Neutrophil (primary cell): ENCODE measurements around the gene SCYGR4.

Source experiments
- H3K27ac ChIP-seq: fragments of 200-600 bp; sonication (generic); 2 replicates; pipeline ENCODE4 v1.5.1; 2016; ENCODE audit warnings: mild to moderate bottlenecking, moderate library complexity
- H3K27me3 ChIP-seq: fragments of 200-600 bp; sonication (generic); 2 replicates; pipeline ENCODE4 v1.6.0; 2016; ENCODE audit warnings: mild to moderate bottlenecking
- H3K36me3 ChIP-seq: fragments of 200-600 bp; sonication (generic); 2 replicates; pipeline ENCODE4 v1.5.1; 2017
- H3K4me1 ChIP-seq, 2 experiments: fragments of 200-600 bp in 1 of 2; sonication (generic) in 1 of 2; 1 replicate in 1 of 2; 2 replicates in 1 of 2; pipeline versions ENCODE4 v1.5.1 to v1.6.1; 2013 to 2016; ENCODE audit warnings: low read depth in 1 of 2, low read length in 1 of 2, mild to moderate bottlenecking in 1 of 2, moderate library complexity in 1 of 2; ENCODE audit not compliant: control insufficient read depth in 1 of 2, insufficient read depth in 1 of 2
- H3K4me3 ChIP-seq, 2 experiments: fragments of 200-600 bp in 1 of 2; sonication (generic) in 1 of 2; 1 replicate in 1 of 2; 2 replicates in 1 of 2; pipeline ENCODE4 v1.5.1; 2013 to 2016; ENCODE audit warnings: low read depth in 1 of 2, low read length in 1 of 2, mild to moderate bottlenecking in 1 of 2, moderate library complexity in 1 of 2
- H3K9me3 ChIP-seq: fragments of 200-600 bp; sonication (generic); 2 replicates; pipeline ENCODE4 v1.5.1; 2016
- TF ChIP-seq, protein P1 (sequence below): fragments of 200-600 bp; sonication (generic); IDR thresholded peaks from 2 replicates; pipeline ENCODE4 v1.5.1; 2016; ENCODE audit warnings: antibody characterized with exemption

The SCYGR4 gene

GRCh38 chr2:227614246-227614645 lies 3.1 kb upstream of the SCYGR4 start:
- Histone ChIP-seq H3K27ac (no peak overlapping the region), H3K9me3 (no peaks in the 10 kb centered on the region), H3K4me1 (no peaks in the 10 kb centered on the region), H3K36me3 (no peaks in the 10 kb centered on the region), H3K27me3 (peaks cover 47% of the 10 kb centered on the region), H3K4me3 (no peak overlapping the region)
- TF ChIP-seq, protein P1, sequence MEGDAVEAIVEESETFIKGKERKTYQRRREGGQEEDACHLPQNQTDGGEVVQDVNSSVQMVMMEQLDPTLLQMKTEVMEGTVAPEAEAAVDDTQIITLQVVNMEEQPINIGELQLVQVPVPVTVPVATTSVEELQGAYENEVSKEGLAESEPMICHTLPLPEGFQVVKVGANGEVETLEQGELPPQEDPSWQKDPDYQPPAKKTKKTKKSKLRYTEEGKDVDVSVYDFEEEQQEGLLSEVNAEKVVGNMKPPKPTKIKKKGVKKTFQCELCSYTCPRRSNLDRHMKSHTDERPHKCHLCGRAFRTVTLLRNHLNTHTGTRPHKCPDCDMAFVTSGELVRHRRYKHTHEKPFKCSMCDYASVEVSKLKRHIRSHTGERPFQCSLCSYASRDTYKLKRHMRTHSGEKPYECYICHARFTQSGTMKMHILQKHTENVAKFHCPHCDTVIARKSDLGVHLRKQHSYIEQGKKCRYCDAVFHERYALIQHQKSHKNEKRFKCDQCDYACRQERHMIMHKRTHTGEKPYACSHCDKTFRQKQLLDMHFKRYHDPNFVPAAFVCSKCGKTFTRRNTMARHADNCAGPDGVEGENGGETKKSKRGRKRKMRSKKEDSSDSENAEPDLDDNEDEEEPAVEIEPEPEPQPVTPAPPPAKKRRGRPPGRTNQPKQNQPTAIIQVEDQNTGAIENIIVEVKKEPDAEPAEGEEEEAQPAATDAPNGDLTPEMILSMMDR = no peak

GRCh38 chr2:227614740-227615139 lies 2.6 kb upstream of the SCYGR4 start, which contains the start of gene SCYGR3:
TSS of gene SCYGR3 (minus strand) at chr2:227614840. CDS start at chr2:227614840, 0 bp downstream.
- TF ChIP-seq, protein P1 = no peak
- H3K9me3 ChIP-seq = no peaks in the 10 kb centered on the region
- no peak within 1 kb of the TSS for H3K4me3 ChIP-seq
- H3K36me3 ChIP-seq = no peaks in the 10 kb centered on the region
- peaks cover 42% of the 10 kb centered on the region for H3K27me3 ChIP-seq
- no peaks in the 10 kb centered on the region for H3K4me1 ChIP-seq
- no peak within 1 kb of the TSS for H3K27ac ChIP-seq

DNA sequence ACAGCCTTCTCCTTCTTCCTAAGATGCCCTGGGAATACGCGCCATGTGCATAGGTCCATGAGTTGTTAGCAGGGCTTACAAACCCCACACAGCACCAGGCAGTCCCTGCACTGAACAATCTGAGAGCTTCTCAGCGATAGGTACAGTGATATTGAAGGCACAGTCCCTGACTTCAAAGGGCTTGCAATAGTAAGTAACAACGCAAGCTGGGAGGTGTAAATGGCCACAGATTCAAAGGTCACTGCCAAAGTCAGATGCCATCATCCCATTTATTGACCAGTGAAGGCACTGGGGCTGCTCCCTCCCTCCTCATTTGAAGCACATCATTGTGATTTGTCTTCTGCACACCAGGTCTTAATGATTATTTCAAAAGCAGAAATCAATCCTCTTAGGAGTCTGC lies 2.1 kb upstream of the SCYGR4 start:
- Histone ChIP-seq H3K4me1 (no peaks in the 10 kb centered on the region), H3K36me3 (no peaks in the 10 kb centered on the region), H3K4me3 (no peak overlapping the region), H3K27ac (no peak overlapping the region), H3K9me3 (no peaks in the 10 kb centered on the region), H3K27me3 (peaks cover 39% of the 10 kb centered on the region)
- TF ChIP-seq, protein P1 = no peak

DNA sequence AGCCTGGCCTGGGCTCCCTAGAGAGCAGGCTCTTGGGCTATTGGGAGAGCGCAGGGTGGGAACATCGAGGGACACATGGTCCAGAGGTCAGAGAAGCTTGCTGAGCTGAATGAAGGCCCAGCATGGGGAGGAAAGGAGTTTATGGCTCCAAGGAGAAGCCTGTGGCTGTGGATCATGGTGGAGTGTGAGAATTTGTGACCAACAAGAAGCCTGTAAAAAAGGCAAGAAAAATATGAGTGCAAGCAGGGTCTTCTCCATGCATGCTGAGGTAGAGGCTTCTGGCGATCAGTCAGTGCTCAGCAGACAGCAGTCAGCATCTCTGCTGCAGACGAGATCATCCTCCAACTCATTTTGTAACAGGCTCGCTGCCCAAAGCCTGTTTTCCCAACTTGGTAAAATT lies 1.4 kb upstream of the SCYGR4 start:
- Histone ChIP-seq H3K27ac (no peak overlapping the region), H3K4me1 (no peaks in the 10 kb centered on the region), H3K27me3 (peaks cover 31% of the 10 kb centered on the region), H3K9me3 (no peaks in the 10 kb centered on the region), H3K4me3 (no peak overlapping the region), H3K36me3 (no peaks in the 10 kb centered on the region)
- TF ChIP-seq, protein P1 = no peak

DNA sequence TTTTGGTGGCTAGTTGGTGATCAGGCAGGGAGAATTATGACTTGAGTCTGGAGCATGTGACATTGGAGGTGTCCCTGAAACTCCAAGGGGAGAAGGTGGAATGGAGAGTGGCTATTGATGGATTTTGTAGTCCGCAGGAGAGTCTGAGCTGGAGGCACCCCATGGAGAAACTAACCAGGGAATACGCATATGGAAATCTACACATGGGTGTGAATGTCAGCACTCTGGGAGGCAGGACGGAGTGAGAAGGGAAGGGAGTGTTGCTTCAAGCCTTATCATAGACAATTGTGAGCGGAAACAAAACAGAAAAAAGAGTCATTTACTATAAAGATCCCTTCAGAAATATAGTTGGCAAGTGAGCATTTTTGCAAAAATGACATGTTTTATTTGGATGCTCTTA lies 667 bp upstream of the SCYGR4 start:
- TF ChIP-seq, protein P1 = no peak
- no peaks in the 10 kb centered on the region for H3K9me3 ChIP-seq
- no peaks in the 10 kb centered on the region for H3K4me1 ChIP-seq
- no peaks in the 10 kb centered on the region for H3K36me3 ChIP-seq
- H3K27me3 ChIP-seq = peaks cover 24% of the 10 kb centered on the region
- no peak overlapping the region for H3K27ac ChIP-seq
- H3K4me3 ChIP-seq = no peak overlapping the region

GRCh38 chr2:227623226-227623625 lies 5.9 kb downstream of the SCYGR4 start:
- Histone ChIP-seq H3K4me1 (no peaks in the 10 kb centered on the region), H3K27ac (no peak overlapping the region), H3K27me3 (peaks cover 7% of the 10 kb centered on the region), H3K4me3 (no peak overlapping the region), H3K36me3 (no peaks in the 10 kb centered on the region), H3K9me3 (no peaks in the 10 kb centered on the region)
- TF ChIP-seq, protein P1 = no peak
